Right forelimb (tissue), 1 donor: ENCODE measurements around the gene GABRA1.

Source experiments
- DNase-seq: peaks from one replicate; pipeline ENCODE4 v3.0.0-alpha.2; 2018

The GABRA1 gene

GRCh38 chr5:161847941-161848391 lies at the start of gene GABRA1:
GABRA1 (plus strand) TSS chr5:161848120; CDS start chr5:161850811, 2,691 bp downstream.
- no peak for DNase-seq

DNA sequence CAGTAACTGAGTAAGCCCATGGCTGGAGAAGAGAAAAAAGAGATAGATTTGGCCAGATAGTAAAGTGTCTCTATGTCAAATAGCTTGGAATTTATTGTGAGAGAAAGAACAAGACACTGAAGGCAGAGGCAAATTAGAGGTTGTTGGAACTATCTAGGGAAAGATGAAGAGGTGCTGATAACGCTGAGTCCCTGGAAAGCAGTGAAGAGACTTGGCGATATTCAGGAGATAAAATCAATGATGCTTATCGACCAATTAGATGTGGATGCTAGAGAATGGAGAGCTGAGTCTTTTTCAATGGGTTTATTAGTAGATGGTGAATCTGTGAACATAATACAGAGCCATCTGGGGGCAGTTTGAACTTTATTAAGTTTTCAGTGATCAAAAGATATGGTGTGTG lies 48.6 kb upstream of the GABRA1 start:
- DNase-seq, result no peak

- no peak for DNase-seq
Measured at GRCh38 chr5:161804263-161804662, 43.7 kb upstream of the GABRA1 start.

DNA sequence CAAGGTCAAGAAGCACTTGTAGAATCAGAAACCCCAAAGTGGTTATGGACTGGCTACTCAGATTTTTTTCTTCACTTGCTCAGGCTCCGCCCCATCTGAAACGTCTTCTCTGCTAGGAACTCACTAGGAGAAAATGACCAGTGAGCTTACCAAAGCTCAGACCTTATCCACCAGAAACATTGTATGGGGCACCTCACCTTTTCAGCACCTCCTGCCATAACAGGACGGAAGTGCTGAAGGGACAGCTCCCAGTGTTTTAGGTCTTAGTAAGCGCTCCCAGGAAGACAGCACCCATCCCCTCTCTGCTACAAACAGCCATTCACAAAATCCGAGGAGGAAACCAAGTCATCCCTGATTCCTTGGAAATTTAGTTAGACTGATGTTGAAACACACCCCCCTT lies 1.2 kb upstream of the GABRA1 start:
- DNase-seq, result no peak

GRCh38 chr5:161847447-161847846 lies 473 bp upstream of the GABRA1 start:
- no peak for DNase-seq

DNA sequence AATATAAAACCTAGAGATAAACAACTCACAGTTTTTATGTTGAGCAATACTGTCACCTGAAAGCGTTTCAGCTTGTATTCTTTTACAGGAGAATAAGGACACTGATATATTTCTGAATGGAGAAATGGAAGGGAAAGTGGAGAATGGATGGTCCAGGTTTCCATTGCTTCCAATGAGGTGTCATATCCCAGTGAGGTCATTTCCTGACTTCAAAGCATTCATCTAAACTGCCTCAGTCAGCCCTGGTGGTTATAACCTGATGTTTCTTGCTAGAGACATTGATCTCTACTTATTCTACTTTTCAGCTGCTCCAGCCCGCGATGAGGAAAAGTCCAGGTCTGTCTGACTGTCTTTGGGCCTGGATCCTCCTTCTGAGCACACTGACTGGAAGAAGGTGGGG lies 2.6 kb downstream of the GABRA1 start:
- no peak for DNase-seq

DNA sequence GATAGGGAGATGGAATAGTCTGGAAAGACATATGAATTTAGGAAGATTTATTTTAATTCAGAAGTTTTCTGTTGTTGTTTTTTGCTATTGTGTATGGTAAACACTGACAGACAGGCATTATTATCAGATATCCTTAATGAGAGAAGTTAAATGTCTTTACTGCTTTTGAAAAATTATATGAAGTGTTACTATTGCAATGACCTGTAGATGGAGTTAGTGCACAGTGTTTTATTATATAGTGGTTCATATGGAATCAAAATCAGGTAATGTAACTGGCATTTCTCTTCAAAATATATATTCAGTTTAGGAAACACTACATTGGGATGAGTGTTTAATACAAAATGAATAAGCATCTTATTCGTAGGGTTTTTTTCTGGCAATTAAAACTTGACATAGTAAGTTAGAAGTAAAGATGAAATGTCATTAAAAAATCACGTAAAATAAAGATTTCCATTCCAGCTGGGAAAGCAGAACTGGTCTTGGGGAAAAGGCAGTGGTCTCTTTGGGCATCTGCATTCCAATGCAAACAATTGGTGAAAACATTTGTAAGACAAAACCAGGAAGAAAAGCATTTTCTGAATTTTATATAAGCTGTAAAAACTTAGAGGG lies 3.9 kb downstream of the GABRA1 start:
- no peak for DNase-seq

- DNase-seq, result no peak
Measured at GRCh38 chr5:161857358-161857757, 9.4 kb downstream of the GABRA1 start.

DNA sequence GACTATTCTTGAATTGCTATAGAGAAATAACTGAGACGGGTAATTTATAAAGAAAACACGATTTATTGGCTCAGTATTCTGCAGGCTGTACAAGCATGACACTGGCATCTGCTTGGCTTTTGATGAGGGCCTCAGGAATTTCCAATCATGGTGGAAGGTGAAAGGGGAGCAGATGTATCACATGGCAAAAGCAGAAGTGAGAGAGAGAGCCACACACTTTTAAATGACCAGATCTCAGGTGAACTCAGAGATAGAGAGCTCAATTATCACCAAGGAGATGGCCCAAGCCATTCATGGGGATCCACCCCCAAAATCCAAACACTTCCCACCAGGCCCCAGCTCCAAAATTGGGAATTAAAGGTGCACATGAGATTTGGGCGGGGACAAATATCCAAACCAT lies 15.3 kb downstream of the GABRA1 start:
- DNase-seq, result no peak

GRCh38 chr5:161863811-161864210 lies 15.9 kb downstream of the GABRA1 start:
- no peak for DNase-seq

- no peak for DNase-seq
Measured at GRCh38 chr5:161865510-161865909, 17.6 kb downstream of the GABRA1 start.

- DNase-seq, result no peak
Measured at GRCh38 chr5:161889971-161890370, 42.1 kb downstream of the GABRA1 start.

GRCh38 chr5:161895514-161895913 lies 47.6 kb downstream of the GABRA1 start:
- DNase-seq, result no peak

GRCh38 chr5:161897033-161897432 lies 49.1 kb downstream of the GABRA1 start:
- no peak for DNase-seq

GRCh38 chr5:161899590-161899989 lies 51.7 kb downstream of the GABRA1 start:
- no peak for DNase-seq

DNA sequence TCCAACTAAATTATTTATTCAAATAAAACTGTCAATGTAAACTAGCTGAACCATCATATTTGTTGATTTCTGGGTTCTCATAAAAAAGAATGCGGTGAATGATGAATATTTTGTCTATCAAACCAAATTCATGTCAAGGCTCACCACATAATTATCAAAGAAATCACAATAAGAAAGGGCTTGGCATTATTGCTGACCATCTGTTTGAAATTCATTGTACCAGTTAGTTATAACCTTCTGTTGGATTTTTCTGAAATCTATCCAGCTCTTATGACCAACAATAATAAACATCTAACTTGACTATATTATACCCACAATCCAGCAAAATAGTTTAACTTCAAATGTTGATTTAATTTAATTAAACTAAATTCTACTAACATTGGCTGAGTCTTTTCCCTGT lies 53.1 kb downstream of the GABRA1 start:
- DNase-seq, result no peak

- no peak for DNase-seq
Measured at GRCh38 chr5:161921781-161922180, 73.9 kb downstream of the GABRA1 start.

- no peak for DNase-seq
Measured at GRCh38 chr5:161924270-161924669, 76.3 kb downstream of the GABRA1 start.

DNA sequence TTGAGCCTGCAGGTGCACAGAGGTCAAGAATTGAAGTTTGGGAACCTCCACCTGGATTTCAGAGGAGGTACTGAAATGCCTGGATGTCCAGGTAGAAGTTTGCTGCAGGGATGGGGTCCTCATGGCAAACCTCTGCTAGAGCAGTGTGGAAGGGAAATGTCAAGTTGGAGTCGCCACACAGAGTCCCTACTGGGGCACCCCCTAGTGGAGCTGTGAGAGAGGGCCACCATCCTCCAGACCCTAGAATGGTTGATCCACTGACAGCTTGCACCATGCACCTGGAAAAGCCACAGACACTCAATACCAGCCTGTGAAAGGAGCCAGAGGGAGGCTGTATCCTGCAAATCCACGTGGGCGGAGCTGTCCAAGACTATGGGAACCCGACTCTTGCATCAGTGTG lies 78.0 kb downstream of the GABRA1 start:
- DNase-seq, result no peak

DNA sequence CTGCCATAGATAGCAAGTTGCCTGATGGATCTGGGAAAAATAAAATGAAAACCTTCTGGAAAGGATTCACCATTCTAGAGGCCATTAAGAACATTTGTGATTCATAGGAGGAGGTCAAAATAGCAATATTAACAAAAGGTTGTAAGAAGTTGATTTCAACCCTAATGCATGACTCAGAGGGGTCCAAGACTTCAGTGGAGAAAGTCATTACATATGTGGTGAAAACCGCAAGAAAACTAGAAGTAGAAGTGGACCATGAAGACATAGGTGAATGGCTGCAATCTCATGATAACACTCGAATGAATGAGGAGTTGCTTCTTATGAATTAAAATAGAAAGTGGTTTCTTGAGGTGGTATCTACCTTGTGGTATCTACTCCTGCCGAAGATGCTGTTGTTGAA lies 86.6 kb downstream of the GABRA1 start:
- no peak for DNase-seq

DNA sequence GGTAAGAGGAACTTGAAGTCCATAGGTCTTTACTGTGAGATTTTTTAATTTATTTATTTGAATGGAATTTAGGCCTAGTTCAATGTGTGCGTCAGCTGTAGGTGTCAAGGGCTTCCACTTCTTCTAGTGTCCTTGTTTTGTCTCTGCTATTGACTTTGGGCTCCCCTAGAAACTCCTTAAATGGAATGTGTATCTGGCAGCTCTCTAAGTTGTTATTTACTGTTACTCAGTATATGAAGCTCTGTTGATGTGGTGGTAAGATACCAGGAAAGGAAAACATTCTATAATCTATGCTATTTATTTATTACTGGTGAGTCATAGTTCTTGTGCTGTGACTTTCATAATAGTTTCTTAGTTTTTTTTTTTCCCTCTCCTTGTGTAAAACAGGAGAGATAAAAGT lies 97.1 kb downstream of the GABRA1 start:
- no peak for DNase-seq

DNA sequence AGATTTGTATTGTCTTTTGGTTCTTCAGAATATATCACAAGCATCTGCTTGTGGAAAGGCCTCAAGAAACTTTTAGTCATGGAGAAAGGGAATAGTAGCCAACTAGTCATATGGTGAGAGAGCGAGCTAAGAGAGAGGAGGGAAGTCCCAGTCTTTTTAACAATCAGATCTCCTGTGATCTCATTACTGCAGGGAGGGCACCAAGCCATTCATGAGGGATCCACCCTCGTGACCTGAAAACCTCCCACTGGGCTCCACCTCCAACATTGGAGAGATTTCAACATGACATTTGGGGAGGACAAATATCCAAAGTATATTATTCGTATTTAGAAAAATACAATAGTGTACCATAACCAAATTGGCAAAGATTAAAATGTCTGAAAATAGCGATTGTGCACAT lies 99.0 kb downstream of the GABRA1 start:
- no peak for DNase-seq
